SKM-1 (cell line): ENCODE measurements around the gene CASTOR2.
"Not testable (repeated sequence)": the region's sequence is repeated elsewhere in the genome, so short reads cannot be mapped to it uniquely, and the experiment has no call there.

Experiments used
- DNase-seq: peaks from one replicate; lab custom pipeline; 2025; ENCODE audit not compliant: unreplicated experiment; lab: John Stamatoyannopoulos, UW

Gene CASTOR2

DNA sequence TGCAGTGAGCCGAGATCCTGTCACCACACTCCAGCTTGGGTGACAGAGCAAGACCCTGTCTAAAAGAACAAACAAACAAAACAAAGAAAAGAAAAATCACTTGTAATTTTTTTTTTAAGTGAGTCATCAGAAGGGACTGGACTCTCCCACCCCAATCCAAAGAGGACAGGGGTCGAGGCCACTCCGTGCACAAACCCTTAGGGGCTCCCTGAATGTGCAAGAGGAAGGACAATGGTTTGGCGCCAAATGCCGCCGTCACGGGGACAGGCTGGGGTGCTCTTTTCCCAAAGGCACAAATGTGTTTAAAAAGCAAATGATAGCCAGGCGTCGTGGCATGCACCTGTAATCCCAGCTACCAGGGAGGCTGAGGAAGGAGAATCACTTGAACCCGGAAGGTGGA, 85.3 kb downstream of the CASTOR2 start:
- DNase-seq: no peak

- DNase-seq: no peak
Observed at GRCh38 chr7:75050501-75050900, 86.0 kb downstream of the CASTOR2 start.

GRCh38 chr7:75054744-75055143, 90.2 kb downstream of the CASTOR2 start:
- DNase-seq: no peak

DNA sequence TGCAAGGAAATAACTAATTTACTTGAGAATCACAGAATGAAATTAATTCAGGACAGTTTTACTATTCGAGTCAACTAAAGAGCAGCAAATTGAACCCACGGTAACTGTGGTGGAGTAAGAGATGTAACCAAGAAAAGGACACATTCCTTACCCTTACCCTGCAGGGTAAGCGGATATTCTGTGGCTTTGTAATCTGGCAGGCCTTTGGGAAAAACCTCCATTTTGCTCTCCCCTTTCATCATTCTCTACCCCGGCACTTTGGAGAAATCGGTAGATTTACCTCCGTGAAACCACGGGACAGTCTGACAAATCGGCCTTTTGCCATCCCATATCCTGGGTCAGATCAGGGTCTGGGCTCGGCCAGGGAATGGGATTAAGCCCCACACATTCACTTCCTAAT, 90.7 kb downstream of the CASTOR2 start:
- no peak for DNase-seq

- no peak for DNase-seq
Observed at GRCh38 chr7:75055830-75056772, 91.6 kb downstream of the CASTOR2 start.

GRCh38 chr7:75058406-75058805, 93.9 kb downstream of the CASTOR2 start:
- DNase-seq: no peak

GRCh38 chr7:75064291-75064690, 99.8 kb downstream of the CASTOR2 start:
- DNase-seq: no peak

DNA sequence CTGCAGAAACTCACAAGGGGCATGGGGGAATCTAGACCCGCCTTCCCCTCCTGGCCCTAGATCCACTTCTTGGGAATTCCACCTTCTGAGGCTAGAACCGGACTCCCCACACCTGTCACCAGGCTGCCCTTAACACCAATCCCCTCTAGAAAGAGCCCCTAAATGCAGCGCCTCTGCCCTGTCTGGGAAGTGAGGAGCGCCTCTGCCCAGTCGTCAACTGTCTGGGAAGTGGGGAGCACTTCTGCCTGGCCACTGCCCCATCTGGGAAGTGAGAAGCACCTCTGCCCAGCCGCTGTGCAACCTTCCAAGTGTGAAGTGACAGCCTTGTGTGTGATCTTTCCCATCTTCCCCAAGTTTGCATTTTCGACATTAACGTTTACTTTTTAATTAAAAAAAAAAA, 100.3 kb downstream of the CASTOR2 start:
- no peak for DNase-seq

GRCh38 chr7:75066521-75066920, 102.0 kb downstream of the CASTOR2 start:
- no peak for DNase-seq

DNA sequence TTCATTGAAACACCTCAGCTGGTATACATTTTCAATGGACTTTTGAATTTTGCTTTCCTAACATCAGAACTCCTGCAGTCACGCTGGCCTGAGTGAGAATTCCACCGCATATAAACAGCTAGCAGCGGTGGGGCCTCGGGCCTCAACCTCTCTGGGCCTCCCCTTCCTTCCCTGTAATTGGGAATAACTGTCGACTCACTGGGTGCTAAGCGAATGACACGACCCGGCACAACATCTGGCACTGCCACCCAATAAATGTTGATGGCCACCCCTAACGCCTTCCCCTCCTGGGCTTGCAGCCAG, 108.4 kb downstream of the CASTOR2 start:
- no peak for DNase-seq

DNA sequence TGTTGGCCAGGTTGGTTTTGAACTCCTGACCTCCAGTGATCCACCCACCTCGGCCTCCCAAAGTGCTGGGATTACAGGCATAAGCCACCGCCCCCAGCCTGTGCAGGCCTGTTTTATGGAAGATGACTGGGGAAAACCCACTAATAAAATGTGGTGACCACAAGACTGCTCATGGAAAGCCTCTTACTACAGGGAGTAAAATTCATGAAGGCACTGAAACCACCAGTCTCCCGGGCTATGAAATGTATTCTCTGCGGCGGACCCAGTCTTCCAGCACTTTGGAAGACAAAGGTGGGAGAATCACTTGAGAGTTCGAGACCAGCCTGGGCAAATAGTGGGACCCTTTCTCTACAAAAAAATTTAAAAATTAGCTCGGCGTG, 109.7 kb downstream of the CASTOR2 start:
- not testable (repeated sequence) for DNase-seq
